ENCODE data around the gene SUV39H2.

GRCh38 chr10:14837757-14838581 lies 40.7 kb upstream of the SUV39H2 start, which contains the start of the genes CDNF, HSPA14 and MSANTD7:
- no peak for TF ChIP-seq CTCF (IDR thresholded peaks at IDR 0.05)
- no peak for TF ChIP-seq EZH2 (IDR thresholded peaks at IDR 0.05)
